RKO (cell line): ENCODE measurements around the gene NRG3.
A peak's percentile ranks its signal among the peaks of the same experiment; 100 is the strongest.
"Not testable (repeated sequence)": the region's sequence is repeated elsewhere in the genome, so short reads cannot be mapped to it uniquely, and the experiment has no call there.

Experiments used
- DNase-seq: peaks from one replicate; pipeline ENCODE4 v3.0.0-alpha.2; 2016; ENCODE audit warnings: low spot score

Gene NRG3

GRCh38 chr10:81961451-81962184 lies 86.6 kb downstream of the NRG3 start:
- no peak for DNase-seq

- no peak for DNase-seq
These were observed 88.6 kb downstream of the NRG3 start for GRCh38 chr10:81963606-81964005.

- no peak for DNase-seq
These were observed 92.7 kb downstream of the NRG3 start for GRCh38 chr10:81967716-81968115.

GRCh38 chr10:81969136-81969535 lies 94.1 kb downstream of the NRG3 start:
- no peak for DNase-seq

GRCh38 chr10:81978238-81978637 lies 103.2 kb downstream of the NRG3 start:
- DNase-seq = peak; percentile 38

- DNase-seq = no peak
These were observed 106.7 kb downstream of the NRG3 start for GRCh38 chr10:81981724-81982123.

GRCh38 chr10:81984428-81984827 lies 109.4 kb downstream of the NRG3 start:
- no peak for DNase-seq

- no peak for DNase-seq
These were observed 120.3 kb downstream of the NRG3 start for GRCh38 chr10:81995254-81995653.

GRCh38 chr10:81996927-81997326 lies 121.9 kb downstream of the NRG3 start:
- DNase-seq = no peak

GRCh38 chr10:82020999-82021398 lies 146.0 kb downstream of the NRG3 start:
- DNase-seq = no peak

GRCh38 chr10:82027711-82028110 lies 152.7 kb downstream of the NRG3 start:
- no peak for DNase-seq

- DNase-seq = no peak
These were observed 162.1 kb downstream of the NRG3 start for GRCh38 chr10:82037076-82037475.

GRCh38 chr10:82038587-82038986 lies 163.6 kb downstream of the NRG3 start:
- no peak for DNase-seq

GRCh38 chr10:82040336-82040735 lies 165.3 kb downstream of the NRG3 start:
- DNase-seq = no peak

- DNase-seq = no peak
These were observed 166.0 kb downstream of the NRG3 start for GRCh38 chr10:82041018-82041417.

GRCh38 chr10:82056391-82056790 lies 181.4 kb downstream of the NRG3 start:
- no peak for DNase-seq

- DNase-seq = not testable (repeated sequence)
These were observed 192.2 kb downstream of the NRG3 start for GRCh38 chr10:82067192-82067591.

GRCh38 chr10:82068501-82068900 lies 193.5 kb downstream of the NRG3 start:
- DNase-seq = no peak

GRCh38 chr10:82071231-82071630 lies 196.2 kb downstream of the NRG3 start:
- DNase-seq = no peak

GRCh38 chr10:82072124-82072523 lies 197.1 kb downstream of the NRG3 start:
- DNase-seq = no peak

- DNase-seq = no peak
These were observed 200.6 kb downstream of the NRG3 start for GRCh38 chr10:82075605-82076004.

- DNase-seq = no peak
These were observed 209.5 kb downstream of the NRG3 start for GRCh38 chr10:82084496-82084895.

GRCh38 chr10:82084904-82085303 lies 209.9 kb downstream of the NRG3 start:
- no peak for DNase-seq

GRCh38 chr10:82089327-82089726 lies 214.3 kb downstream of the NRG3 start:
- no peak for DNase-seq
